Stimulated activated naive CD8-positive, alpha-beta T cell treated with anti-CD3 and anti-CD28 coated beads, Interleukin-15, amount 100 ng/mL, for 72 hours (primary cell): ENCODE results near the gene RRP1B.
A peak's percentile ranks its signal among the peaks of the same experiment; 100 is the strongest.
"Not testable (repeated sequence)": the region's sequence is repeated elsewhere in the genome, so short reads cannot be mapped to it uniquely, and the experiment has no call there.

Source experiments
- ATAC-seq: fragments of 150-1000 bp; cut with Tn5 transposase; 2 replicates; pipeline ENCODE4 v1.10.0; 2021; ENCODE audit warnings: mild to moderate bottlenecking, moderate library complexity
- DNase-seq, 2 donors: peaks; one replicate each; pipeline ENCODE4 v3.0.0; 2021 to 2022
- H3K27ac Mint-ChIP-seq, 2 donors: one replicate each; pipeline ENCODE4 v1.8.0; 2022; ENCODE audit warnings: mild to moderate bottlenecking in 2 of 2, mixed read lengths in 2 of 2, moderate library complexity in 2 of 2
- H3K27me3 Mint-ChIP-seq: one replicate; pipeline ENCODE4 v1.8.0; 2022; ENCODE audit warnings: mixed read lengths
- H3K4me1 Mint-ChIP-seq: one replicate; pipeline ENCODE4 v1.8.0; 2022; ENCODE audit warnings: mild to moderate bottlenecking, mixed read lengths
- H3K4me3 Mint-ChIP-seq, 2 donors: one replicate each; pipeline ENCODE4 v1.8.0; 2022; ENCODE audit warnings: mild to moderate bottlenecking in 2 of 2, mixed read lengths in 2 of 2, moderate library complexity in 1 of 2
- H3K9me3 Mint-ChIP-seq, 2 donors: one replicate each; pipeline ENCODE4 v1.8.0; 2022; ENCODE audit warnings: mixed read lengths in 2 of 2

The RRP1B gene

GRCh38 chr21:43697758-43698643, 38.6 kb downstream of the RRP1B start:
- no peak for DNase-seq
- Mint-ChIP-seq H3K27me3 (peaks cover 7% of the 10 kb centered on the region), H3K9me3 (no peaks in the 10 kb centered on the region), H3K4me3 (no peak overlapping the region), H3K4me1 (peaks cover 23% of the 10 kb centered on the region), H3K27ac (no peak overlapping the region)
- no peak for ATAC-seq

DNA sequence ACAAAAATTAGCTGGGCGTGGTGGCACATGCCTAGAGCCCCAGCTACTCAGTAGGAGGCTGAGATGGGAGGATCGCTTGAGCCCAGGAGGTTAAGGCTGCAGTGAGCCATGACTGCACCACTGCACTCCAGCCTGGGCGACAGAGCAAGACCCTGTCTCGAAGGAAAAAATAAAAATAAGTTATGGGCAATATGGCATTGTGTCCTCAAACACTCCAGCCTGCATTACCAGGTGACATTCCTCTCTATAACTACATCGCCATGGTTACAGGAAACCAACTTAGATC, 40.1 kb downstream of the RRP1B start:
- H3K27ac Mint-ChIP-seq, H3K9me3 Mint-ChIP-seq, DNase-seq, H3K4me3 Mint-ChIP-seq, ATAC-seq: not testable (repeated sequence)
- Mint-ChIP-seq H3K4me1 (peaks cover 30% of the 10 kb centered on the region), H3K27me3 (peaks cover 14% of the 10 kb centered on the region)

- DNase-seq: no peak
- Mint-ChIP-seq H3K27me3 (peaks cover 14% of the 10 kb centered on the region), H3K4me1 (peaks cover 30% of the 10 kb centered on the region), H3K27ac (no peak overlapping the region), H3K4me3 (no peak overlapping the region), H3K9me3 (no peaks in the 10 kb centered on the region)
- no peak for ATAC-seq
These were observed 40.7 kb downstream of the RRP1B start for GRCh38 chr21:43699933-43700599.

- no peaks in the 10 kb centered on the region for H3K9me3 Mint-ChIP-seq
- peak overlapping the region in 1 of 2 donors; percentile 83 for H3K4me3 Mint-ChIP-seq
- DNase-seq (no peak), ATAC-seq (no peak)
- peaks cover 30% of the 10 kb centered on the region for H3K4me1 Mint-ChIP-seq
- H3K27ac Mint-ChIP-seq: peak overlapping the region in 1 of 2 donors; percentile 71
- peaks cover 14% of the 10 kb centered on the region for H3K27me3 Mint-ChIP-seq
These were observed 42.8 kb downstream of the RRP1B start for GRCh38 chr21:43701936-43702784.

- Mint-ChIP-seq H3K27ac (peak overlapping the region; percentile 37 to 67), H3K9me3 (no peaks in the 10 kb centered on the region), H3K27me3 (peaks cover 14% of the 10 kb centered on the region), H3K4me3 (peak overlapping the region; percentile 50 to 83), H3K4me1 (peaks cover 27% of the 10 kb centered on the region)
- DNase-seq (no peak), ATAC-seq (no peak)
These were observed 43.4 kb downstream of the RRP1B start for GRCh38 chr21:43702785-43703034.

GRCh38 chr21:43703035-43703880, 43.9 kb downstream of the RRP1B start:
- Mint-ChIP-seq H3K4me1 (peaks cover 25% of the 10 kb centered on the region), H3K27ac (peak overlapping the region; percentile 37 to 67), H3K9me3 (no peaks in the 10 kb centered on the region), H3K27me3 (peaks cover 14% of the 10 kb centered on the region), H3K4me3 (peak overlapping the region; percentile 50 to 83)
- DNase-seq (no peak), ATAC-seq (peak; percentile 60)

- Mint-ChIP-seq H3K9me3 (no peaks in the 10 kb centered on the region), H3K4me3 (no peak overlapping the region), H3K27me3 (peaks cover 13% of the 10 kb centered on the region), H3K4me1 (peaks cover 12% of the 10 kb centered on the region), H3K27ac (no peak overlapping the region)
- ATAC-seq (no peak), DNase-seq (no peak)
These were observed 48.1 kb downstream of the RRP1B start for GRCh38 chr21:43707462-43707861.

DNA sequence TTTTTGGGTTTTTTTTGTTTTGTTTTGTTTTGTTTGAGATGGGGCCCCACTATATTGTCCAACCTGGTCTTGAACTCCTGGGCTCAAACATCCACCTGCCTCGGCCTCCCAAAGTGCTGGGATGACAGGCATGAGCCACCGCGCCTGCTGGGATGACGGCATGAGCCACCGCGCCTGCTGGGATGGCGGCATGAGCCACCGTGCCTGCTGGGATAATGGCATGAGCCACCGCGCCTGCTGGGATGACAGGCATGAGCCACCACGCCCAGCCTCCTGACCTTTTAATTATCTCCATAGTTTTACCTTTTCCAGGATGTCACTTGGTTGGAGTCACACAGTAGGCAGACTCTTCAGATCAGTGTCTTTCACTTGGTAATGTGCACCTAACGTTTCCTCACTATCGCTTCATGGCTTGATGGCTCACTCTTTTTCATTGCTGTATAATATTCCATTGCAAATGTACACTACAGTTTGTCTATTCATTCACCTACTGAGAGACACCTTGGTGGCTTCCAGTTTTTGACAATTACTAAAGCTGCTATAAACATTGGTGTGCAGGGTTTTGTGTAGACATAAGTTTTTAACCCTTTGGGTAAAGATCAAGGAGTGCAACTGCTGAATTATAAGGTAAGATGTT, 49.5 kb downstream of the RRP1B start:
- DNase-seq (no peak), ATAC-seq (no peak)
- Mint-ChIP-seq H3K27ac (no peak overlapping the region), H3K4me1 (no peaks in the 10 kb centered on the region), H3K9me3 (no peaks in the 10 kb centered on the region), H3K27me3 (no peaks in the 10 kb centered on the region), H3K4me3 (no peak overlapping the region)

DNA sequence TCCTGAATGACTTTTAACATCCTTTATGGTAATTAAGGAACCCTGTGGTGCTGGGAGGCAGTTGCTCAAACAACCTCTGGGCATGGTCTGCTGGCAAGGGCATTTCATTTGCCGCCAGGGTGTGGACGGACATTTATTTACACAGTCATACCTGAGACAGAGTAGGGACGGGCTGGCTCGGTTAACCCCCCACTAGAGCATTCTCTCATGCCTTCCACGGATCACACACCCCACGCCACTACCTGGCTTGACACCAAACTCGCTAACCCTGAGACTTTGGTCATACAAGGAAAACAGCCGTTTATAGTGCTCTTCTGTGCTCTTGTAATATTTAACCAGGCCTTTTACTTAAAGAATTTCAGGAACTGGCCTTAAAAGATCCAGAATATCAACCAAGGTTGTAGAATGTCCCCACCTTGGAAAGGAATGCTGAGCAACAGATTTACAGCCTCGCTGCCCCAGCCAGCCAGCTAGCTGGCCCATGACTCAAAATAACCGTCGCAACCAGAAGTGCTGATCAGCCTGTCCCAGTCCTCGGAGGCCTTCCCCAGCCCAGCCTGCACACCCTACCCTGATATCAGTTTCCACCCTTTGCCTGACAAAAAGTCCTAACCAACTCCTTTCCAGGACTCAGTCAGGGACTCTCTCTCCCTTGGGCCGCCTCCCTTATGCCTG, 53.0 kb downstream of the RRP1B start:
- Mint-ChIP-seq H3K27me3 (peaks cover 22% of the 10 kb centered on the region), H3K4me1 (peaks cover 21% of the 10 kb centered on the region), H3K9me3 (no peaks in the 10 kb centered on the region), H3K27ac (no peak overlapping the region), H3K4me3 (no peak overlapping the region)
- DNase-seq: no peak
- no peak for ATAC-seq

GRCh38 chr21:43713123-43713522, 53.8 kb downstream of the RRP1B start:
- not testable (repeated sequence) for ATAC-seq, H3K4me3 Mint-ChIP-seq, H3K9me3 Mint-ChIP-seq, DNase-seq, H3K27ac Mint-ChIP-seq
- peaks cover 29% of the 10 kb centered on the region for H3K27me3 Mint-ChIP-seq
- peaks cover 29% of the 10 kb centered on the region for H3K4me1 Mint-ChIP-seq

- H3K27me3 Mint-ChIP-seq: peaks cover 32% of the 10 kb centered on the region
- ATAC-seq: no peak
- peak overlapping the region in 1 of 2 donors; percentile 78 for H3K27ac Mint-ChIP-seq
- H3K4me1 Mint-ChIP-seq: peaks cover 50% of the 10 kb centered on the region
- H3K4me3 Mint-ChIP-seq: no peak overlapping the region
- H3K9me3 Mint-ChIP-seq: no peaks in the 10 kb centered on the region
- DNase-seq: no peak
These were observed 57.2 kb downstream of the RRP1B start for GRCh38 chr21:43716376-43717165.

DNA sequence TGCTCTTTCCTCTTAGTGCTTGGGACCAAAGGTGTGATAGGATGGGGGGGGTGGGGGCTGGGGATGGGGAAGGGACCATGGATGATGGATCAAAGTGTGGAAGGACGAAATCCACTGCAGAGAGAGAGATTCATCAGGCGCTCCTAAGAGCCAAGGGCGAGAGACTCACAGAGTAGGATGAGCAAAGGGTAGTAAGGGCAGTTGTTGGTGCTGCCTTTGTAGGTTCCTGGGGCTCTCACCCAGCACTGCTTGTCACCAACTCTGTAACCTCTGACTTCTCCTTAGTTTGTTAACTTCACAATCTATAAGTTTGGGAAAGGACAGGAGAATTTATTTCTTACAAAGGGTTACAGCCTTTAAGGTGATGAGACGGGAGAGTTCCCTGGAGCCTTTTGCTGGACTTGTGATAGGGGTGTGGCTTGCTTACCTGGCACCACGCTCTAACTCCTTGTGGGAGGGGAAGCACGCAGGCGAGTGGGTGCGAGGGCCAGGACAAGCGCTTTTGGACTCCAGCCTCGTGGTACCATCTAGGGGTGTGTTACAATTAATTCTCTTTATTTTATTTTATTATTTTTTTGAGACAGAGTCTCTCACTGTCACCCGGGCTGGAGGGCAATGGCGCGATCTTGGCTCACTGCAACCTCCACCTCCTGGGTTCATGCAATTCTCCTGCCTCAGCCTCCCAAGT, 58.0 kb downstream of the RRP1B start:
- DNase-seq (no peak), ATAC-seq (no peak)
- H3K4me1 Mint-ChIP-seq: peaks cover 58% of the 10 kb centered on the region
- H3K4me3 Mint-ChIP-seq: peak overlapping the region in 1 of 2 donors; percentile 89
- no peaks in the 10 kb centered on the region for H3K9me3 Mint-ChIP-seq
- peaks cover 32% of the 10 kb centered on the region for H3K27me3 Mint-ChIP-seq
- peak overlapping the region in 1 of 2 donors; percentile 44 for H3K27ac Mint-ChIP-seq
